Measurements from ENCODE around the gene CD99. TPM values are rescaled to one million over a fixed set of nuclear protein-coding genes. Genes with fewer than 3 reads are reported as not detected.
"Not testable (repeated sequence)": the region's sequence is repeated elsewhere in the genome, so short reads cannot be mapped to it uniquely, and the experiment has no call there.

Gene CD99
- total RNA-seq, 1 experiment from 2014 or later, result 112 TPM

DNA sequence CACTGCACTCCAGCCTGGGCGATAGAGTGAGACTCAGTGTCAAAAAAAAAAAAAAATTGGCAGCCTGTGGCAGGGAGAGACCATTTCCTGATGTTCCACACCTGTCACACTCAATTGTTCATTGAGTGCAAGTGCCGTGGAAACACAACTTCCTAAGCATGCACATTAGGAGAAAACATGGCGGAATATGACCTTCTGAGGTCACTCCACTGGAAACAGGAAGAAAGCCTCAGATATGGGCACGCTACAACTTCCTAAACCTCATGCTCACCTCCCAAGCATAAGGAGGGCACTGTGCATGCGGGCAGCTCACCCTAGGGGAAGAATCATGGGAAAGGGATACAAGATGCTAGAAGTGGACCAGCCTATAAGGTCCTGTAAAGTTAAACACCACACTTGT, 28.5 kb upstream of the CD99 start:
- Histone ChIP-seq H3K36me3 (replicated peaks; ENCODE audit: control insufficient read depth, insufficient read depth, low read length) (no peaks in the 10 kb centered on the region; the same call in 1 of the 2 replicates), H3K4me3 (ENCODE audit: insufficient read depth, low read depth, low read length) (no peak overlapping the region), H3K27me3 (ENCODE audit: control insufficient read depth, insufficient read depth, low read length) (no peaks in the 10 kb centered on the region)
- no peak for DNase-seq

DNA sequence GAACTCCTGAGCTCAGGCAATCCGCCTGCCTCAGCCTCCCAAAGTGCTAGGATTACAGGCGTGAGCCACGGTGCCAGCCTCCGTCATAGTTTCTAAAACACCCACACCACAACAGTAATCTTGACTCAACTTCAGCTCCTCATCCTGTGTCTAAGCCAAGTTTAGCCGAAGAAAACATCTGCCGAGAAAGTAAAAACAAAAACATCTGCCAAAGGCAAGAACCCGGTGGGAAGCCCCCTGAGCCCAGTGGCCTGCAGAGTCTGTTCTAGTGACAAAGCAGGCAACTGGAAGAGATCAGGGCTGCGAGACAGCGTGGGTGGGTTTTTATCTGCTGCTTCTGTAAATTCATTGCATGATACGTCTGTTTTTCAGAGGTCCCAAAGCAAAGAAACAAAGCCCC, 26.6 kb upstream of the CD99 start:
- no peak for DNase-seq
- no peak overlapping the region for H3K4me3 ChIP-seq (ENCODE audit: insufficient read depth, low read depth, low read length)
- no peaks in the 10 kb centered on the region for H3K36me3 ChIP-seq (replicated peaks; ENCODE audit: control insufficient read depth, insufficient read depth, low read length)
- H3K27me3 ChIP-seq (ENCODE audit: control insufficient read depth, insufficient read depth, low read length), result no peaks in the 10 kb centered on the region

DNA sequence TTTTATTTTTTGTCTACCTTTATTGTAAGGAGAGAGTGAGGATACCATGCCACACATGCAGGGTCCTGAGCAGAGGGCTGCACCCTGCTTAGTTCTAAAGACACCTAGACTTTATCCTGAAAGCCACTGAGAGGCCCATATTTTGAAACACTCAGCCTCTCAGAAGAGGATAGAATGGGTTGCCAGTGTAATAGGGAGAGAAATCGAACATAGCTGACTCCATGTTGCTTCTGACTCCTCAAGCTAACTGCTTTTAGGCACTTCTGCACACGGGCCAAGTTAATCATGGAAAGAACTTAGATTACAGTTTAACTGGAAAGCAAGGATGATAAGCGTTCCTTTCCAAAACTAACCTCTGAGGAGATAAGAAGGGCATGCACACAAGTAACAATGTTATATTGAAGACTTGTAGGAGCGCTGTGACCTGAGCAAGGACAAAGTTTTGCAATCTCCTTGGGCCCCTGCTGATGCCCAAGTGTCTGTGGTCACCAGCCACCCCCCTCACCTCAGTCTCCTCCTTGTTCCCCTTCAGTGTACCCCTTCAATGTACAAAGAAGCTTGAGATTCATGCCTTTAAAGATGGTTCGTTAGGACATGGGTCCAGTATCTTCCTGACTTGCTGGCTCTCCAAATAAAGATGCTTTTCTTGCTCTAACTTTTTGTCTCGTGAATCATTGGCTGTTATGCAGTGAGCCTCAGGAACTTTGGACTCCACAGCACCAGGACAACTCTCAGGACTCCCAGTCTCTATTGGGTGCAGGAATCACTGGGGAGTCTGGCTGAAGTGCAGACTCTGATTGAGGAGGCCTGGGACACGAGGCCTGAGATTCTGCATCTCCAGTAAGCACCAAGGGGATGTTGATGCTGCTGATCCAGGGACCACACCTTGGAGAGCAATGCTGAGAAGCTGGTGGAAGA, 25.4 kb upstream of the CD99 start:
- Histone ChIP-seq H3K27me3 (ENCODE audit: control insufficient read depth, insufficient read depth, low read length) (no peaks in the 10 kb centered on the region), H3K4me3 (ENCODE audit: insufficient read depth, low read depth, low read length) (no peak overlapping the region), H3K36me3 (replicated peaks; ENCODE audit: control insufficient read depth, insufficient read depth, low read length) (no peaks in the 10 kb centered on the region)
- DNase-seq, result no peak

DNA sequence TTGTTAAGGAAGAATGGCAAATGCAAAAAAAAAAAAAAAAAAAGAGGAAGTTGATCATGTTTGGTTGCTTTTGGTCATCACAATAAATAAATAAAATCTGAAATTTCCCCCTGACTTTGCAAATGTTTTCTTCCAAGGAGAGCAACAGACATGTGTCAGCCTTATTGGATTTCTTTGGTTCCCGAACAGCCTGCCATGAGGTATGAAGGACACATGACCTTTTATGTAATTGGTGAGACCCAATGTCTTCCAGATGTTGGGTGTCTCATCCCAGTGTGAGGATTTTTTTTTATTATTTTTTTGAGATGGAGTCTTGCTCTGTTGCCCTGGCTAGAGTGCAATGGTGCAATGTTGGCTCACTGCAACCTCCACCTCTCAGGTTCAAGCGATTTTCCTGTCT, 24.6 kb upstream of the CD99 start:
- DNase-seq, result no peak
- Histone ChIP-seq H3K27me3 (ENCODE audit: control insufficient read depth, insufficient read depth, low read length) (no peaks in the 10 kb centered on the region), H3K36me3 (replicated peaks; ENCODE audit: control insufficient read depth, insufficient read depth, low read length) (no peaks in the 10 kb centered on the region), H3K4me3 (ENCODE audit: insufficient read depth, low read depth, low read length) (no peak overlapping the region)

DNA sequence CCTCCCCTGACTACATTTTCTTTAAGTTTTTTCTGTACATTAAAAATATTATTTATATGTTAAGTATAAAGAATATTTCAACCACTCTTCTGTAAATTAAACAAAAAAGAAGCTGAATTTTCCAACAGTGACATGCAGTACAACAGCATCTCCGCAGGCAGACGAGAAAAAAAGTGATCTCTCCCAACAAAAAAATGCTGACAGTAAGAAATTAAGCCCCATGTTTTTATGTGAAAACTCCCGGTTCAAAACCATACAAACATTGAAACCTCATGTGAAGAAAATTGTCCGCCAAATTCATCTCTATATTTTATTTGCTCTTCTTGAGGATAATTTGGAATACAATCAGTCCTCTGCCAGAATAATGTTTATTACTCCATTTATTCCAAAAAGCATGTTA, 20.1 kb upstream of the CD99 start:
- no peak overlapping the region for H3K4me3 ChIP-seq (ENCODE audit: insufficient read depth, low read depth, low read length)
- H3K36me3 ChIP-seq (replicated peaks; ENCODE audit: control insufficient read depth, insufficient read depth, low read length), result no peaks in the 10 kb centered on the region

DNA sequence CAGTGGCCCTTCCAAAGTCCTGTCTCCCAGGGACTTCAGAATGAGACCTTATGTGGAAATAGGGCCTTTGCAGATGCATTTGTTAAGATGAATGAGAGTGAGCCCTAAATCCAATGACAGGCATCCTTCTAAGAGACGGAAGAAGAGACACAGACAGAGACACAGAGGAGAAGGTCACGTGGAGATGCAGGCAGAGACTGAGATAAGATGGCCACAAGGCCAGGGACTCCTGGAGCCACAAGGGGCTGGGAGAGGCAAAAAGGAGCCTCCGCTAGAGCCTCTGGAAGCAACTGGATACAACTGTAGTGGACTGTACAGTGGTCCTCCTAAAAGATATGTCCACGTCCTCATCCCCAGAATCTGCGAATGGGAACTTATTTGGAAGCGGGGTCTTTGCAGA, 19.0 kb upstream of the CD99 start:
- no peaks in the 10 kb centered on the region for H3K27me3 ChIP-seq (ENCODE audit: control insufficient read depth, insufficient read depth, low read length)
- no peaks in the 10 kb centered on the region for H3K36me3 ChIP-seq (replicated peaks; ENCODE audit: control insufficient read depth, insufficient read depth, low read length)
- no peak for DNase-seq
- no peak overlapping the region for H3K4me3 ChIP-seq (ENCODE audit: insufficient read depth, low read depth, low read length)

More for the DNA sequence above, 20.1 kb upstream of the CD99 start:
- no peaks in the 10 kb centered on the region for H3K27me3 ChIP-seq (ENCODE audit: control insufficient read depth, insufficient read depth, low read length)
- DNase-seq, result no peak

DNA sequence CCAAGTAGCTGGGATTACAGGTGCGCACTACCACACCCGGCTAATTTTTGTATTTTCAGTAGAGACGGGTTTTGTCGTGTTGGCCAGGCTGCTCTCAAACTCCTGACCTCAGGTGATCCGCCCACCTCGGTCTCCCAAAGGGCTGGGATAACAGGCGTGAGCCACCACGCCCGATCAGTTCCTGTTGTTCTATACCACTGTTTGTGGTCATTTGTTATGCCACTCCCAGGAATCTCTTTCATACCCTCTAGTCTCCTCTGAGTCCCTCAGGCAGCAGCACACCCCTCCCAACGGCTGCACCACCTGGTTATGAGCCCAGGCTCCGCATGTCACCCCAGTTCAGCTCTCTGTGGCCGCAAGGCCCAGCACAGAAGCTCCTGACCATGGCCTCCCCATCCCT, 17.5 kb upstream of the CD99 start:
- Histone ChIP-seq H3K27me3 (ENCODE audit: control insufficient read depth, insufficient read depth, low read length) (no peaks in the 10 kb centered on the region), H3K4me3 (ENCODE audit: insufficient read depth, low read depth, low read length) (no peak overlapping the region), H3K36me3 (replicated peaks; ENCODE audit: control insufficient read depth, insufficient read depth, low read length) (no peaks in the 10 kb centered on the region)
- no peak for DNase-seq

DNA sequence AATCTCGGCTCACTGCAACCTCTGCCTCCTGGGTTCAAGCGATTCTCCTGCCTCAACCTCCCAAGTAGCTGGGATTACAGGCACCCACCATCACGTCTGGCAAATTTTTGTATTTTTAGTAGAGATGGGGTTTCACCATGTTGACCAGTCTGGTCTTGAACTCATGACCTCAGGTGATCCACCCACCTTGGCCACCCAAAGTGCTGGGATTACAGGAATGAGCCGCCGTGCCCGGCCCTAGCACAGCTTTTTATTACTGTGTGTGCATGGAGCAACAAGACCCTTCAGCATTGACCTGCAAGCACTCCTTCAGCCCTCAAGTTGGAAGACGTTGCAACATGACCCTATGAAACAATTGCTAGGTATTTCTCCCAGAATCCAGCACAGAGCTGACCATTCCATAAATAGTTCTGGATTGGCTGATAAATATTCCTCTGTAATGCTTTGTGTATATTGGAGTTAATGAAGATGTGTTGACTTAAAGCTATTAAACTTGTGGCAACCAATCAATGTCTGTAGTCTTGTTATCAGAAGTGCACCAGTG, 15.4 kb upstream of the CD99 start:
- DNase-seq; H3K27me3 ChIP-seq (ENCODE audit: control insufficient read depth, insufficient read depth, low read length); H3K36me3 ChIP-seq (replicated peaks; ENCODE audit: control insufficient read depth, insufficient read depth, low read length); H3K4me3 ChIP-seq (ENCODE audit: insufficient read depth, low read depth, low read length): not testable (repeated sequence)

DNA sequence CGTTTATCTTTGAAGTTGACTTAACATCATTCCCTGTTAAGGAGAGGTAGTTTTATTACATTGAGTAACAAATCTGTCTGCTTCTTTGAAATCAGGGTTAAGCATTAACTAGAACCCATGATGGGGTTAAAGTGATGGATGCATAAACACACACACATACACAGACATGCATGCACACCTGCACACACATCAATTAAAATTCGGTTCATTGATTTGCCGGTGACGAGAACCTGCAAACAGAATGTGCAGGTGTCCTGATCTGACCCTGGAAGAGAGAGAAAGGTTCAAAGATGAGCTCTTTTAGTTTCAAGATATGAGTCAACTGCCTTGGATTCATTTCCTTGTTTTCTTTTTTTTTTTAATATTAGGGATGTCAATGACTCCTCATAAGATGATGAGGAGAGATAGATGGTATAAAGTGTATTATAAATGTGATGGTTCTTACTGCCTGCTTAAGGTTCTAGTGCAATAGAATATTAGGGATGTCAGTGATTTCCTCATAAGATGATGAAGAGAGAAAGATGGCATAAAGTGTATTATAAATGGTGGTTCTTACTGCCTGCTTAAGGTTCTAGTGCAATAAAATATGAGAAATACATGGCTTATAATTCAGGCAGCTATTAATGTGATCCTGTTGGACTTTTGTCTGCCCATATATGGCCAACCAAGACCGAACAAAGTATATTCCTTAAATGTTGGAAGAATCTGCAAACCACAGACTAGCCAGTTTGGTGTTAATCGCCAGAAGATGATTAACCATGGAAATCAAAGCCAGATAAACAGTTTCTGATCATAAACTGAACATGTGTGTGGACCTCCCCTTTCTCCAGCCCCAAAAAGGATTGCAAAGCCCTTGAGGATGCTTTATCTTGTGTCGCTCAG, 14.1 kb upstream of the CD99 start:
- Histone ChIP-seq H3K4me3 (ENCODE audit: insufficient read depth, low read depth, low read length) (no peak overlapping the region), H3K27me3 (ENCODE audit: control insufficient read depth, insufficient read depth, low read length) (no peaks in the 10 kb centered on the region), H3K36me3 (replicated peaks; ENCODE audit: control insufficient read depth, insufficient read depth, low read length) (no peaks in the 10 kb centered on the region)
- DNase-seq, result no peak

DNA sequence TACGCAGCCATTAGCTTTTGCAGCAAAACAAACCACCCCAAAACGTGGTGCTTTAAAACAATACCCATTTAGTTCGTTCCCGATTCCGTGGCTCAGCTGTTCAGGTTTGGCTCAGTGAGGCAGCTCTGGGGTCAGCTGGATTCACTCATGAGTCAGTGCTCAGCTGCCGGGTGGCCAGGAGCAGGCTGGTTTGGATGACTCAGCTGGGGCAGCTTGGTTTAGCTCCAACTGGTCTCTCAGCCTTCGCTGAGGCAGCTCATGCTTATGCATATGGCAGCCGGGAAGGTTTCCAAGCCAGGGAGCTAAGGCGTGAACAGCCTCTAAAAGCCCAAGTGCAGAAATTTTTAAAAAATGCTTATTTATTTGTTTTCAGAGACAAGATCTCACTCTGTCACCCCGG, 13.3 kb upstream of the CD99 start:
- no peak for DNase-seq
- no peak overlapping the region for H3K4me3 ChIP-seq (ENCODE audit: insufficient read depth, low read depth, low read length)
- H3K36me3 ChIP-seq (replicated peaks; ENCODE audit: control insufficient read depth, insufficient read depth, low read length), result no peaks in the 10 kb centered on the region
- no peaks in the 10 kb centered on the region for H3K27me3 ChIP-seq (ENCODE audit: control insufficient read depth, insufficient read depth, low read length)

DNA sequence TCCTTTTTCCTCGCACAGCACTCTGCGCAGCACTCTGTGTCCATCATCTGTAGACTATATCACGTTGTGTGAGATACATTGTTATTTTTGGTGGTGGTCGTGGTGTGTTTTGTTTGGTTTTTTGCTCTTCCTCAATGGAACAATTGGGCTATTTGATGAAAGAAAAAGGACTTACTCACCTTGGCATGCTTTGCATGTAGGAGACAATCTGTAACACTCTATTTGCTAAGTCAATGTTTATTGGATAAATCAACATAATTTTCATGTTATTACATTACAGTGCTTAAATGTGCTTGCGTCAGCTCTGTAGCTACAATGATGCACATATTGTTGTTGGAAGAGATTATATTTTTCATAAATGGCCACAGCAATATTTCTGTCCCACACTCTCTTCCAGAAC, 12.5 kb upstream of the CD99 start:
- no peak overlapping the region for H3K4me3 ChIP-seq (ENCODE audit: insufficient read depth, low read depth, low read length)
- no peaks in the 10 kb centered on the region for H3K27me3 ChIP-seq (ENCODE audit: control insufficient read depth, insufficient read depth, low read length)
- H3K36me3 ChIP-seq (replicated peaks; ENCODE audit: control insufficient read depth, insufficient read depth, low read length), result no peaks in the 10 kb centered on the region
- no peak for DNase-seq

DNA sequence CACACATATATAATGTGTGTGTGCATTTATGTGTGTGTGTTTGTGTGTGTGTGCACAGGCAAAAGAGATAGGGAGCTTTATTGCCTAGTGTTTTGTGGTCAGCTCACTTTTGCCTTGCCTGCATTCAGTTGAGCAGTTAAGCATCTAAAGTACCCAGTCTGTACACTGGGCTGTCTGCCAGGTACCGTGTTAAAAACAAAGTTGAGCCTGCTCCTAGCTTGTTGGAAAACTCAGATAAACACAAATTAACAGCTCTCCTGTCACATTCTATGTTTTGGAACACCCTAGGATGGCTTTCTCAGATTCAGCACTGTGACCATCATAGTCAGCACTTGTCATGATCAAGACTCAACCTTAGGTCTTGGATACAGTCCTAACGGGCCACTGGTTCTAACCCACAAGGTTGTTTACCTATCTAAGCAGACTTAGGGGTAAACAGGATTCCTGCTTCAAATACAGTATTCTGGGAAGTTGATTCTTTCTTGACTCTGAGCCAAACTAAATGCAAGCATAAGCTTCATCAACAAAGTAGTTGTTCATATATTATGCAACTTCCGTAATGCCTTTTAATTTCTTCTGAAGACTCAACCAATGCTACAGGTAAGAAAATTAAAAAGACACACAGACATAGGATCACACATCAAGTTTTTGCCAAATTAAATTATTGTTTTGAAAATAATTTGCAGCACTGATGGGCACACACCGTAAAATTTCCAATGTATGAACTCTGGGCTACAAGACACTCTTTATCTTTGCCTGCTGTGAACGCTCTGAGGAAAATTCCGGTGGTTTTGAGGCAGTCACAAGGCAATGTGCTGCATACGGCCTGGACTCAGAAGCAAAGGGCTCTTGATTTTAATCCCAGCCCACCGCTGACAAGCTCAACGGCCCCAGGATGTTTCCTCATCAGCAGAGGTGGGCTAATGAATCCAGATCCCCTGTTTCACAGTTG, 11.3 kb upstream of the CD99 start:
- Histone ChIP-seq H3K36me3 (replicated peaks; ENCODE audit: control insufficient read depth, insufficient read depth, low read length) (no peaks in the 10 kb centered on the region), H3K27me3 (ENCODE audit: control insufficient read depth, insufficient read depth, low read length) (no peaks in the 10 kb centered on the region), H3K4me3 (ENCODE audit: insufficient read depth, low read depth, low read length) (no peak overlapping the region)
- DNase-seq, result no peak

DNA sequence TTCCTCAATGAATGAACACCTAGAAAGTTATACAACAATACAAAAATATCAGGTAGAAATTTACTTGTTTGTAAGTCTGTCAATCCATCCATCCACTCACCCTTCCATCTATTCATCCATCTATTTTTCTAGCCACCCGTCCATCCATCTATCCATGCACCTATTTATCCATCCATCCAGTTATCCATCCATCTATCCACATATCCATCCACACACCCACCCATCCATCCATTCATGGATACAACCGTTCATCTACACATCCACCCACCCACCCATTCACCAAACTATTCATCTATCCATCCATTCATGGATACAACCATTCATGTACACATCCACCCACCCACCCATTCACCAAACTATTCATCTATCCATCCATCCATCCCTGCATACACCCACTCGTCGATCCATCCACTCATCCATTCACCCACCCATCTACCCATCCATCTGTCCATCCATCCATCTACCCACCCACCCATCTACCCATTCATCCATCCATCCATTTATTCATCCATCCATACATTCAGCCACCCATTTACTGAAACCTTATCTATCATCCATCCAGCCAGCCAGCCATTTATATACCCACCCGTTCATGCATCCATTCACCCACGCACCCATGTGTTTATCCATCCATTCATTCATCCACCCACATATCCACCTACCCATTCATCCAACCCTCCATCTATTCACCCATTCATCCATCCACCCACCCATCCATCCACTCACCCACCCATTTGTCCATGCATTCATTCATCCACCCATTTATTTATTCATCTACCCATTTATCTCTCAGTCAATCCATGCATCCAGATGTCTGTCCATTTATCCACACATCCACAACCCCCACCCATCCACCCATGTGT, 10.4 kb upstream of the CD99 start:
- no peak for DNase-seq
- Histone ChIP-seq H3K4me3 (ENCODE audit: insufficient read depth, low read depth, low read length) (no peak overlapping the region), H3K27me3 (ENCODE audit: control insufficient read depth, insufficient read depth, low read length) (no peaks in the 10 kb centered on the region), H3K36me3 (replicated peaks; ENCODE audit: control insufficient read depth, insufficient read depth, low read length) (no peaks in the 10 kb centered on the region)
